Measurements from ENCODE around the gene SHOC2.

Gene SHOC2

DNA sequence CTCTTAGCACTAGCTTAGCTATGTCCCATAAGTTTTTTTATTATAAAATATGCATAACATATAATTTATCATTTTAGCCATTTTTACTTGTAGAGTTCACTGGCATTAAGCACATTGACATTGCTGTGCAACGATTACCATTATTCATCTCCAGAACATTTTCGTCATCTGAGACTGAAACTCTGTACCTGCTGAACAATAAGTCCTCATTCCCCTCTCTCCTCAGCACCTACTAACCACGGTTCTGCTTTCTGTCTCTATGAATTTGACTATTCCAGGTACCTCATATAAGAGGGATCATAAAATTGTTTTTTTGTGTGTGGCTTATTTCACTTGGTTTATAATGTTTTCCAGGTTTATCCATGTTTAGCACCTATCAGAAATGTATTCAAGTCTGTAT lies 64.1 kb downstream of the SHOC2 start:
- DNase-seq (ENCODE audit: low read depth in 2 of 2) = no peak

DNA sequence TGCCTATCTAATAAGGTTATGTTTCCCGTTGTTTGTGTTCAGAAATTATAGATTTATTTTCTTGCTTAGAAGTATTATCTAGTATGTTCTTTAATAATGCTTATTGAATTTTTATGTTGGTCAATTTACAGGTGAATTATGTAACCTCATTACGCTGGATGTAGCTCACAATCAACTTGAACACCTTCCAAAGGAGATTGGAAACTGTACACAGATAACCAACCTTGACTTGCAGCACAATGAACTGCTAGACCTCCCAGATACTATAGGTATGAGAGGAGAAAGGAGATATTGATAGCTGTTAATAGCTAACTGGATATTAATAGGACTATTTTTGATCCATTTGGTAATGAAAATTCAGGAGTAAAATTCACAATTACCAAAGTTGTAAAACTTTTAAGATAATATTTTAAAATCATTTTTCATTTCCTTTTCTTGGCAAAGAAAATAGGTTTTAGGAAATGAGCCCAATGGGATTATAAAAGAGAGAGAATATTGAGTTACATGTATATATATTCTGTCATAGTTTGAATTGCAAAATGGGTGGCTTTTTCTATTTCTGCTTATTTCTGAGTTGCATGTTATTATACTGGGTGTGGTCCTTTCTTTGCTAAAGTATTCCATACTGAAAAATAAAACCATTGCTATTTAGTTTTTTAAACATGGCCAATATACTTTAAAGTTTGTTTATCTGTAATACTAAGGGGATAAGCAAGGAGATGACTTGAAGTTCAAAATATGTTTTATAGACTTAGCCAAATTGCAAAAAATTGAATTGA lies 66.3 kb downstream of the SHOC2 start:
- no peak for DNase-seq (ENCODE audit: low read depth in 2 of 2)

DNA sequence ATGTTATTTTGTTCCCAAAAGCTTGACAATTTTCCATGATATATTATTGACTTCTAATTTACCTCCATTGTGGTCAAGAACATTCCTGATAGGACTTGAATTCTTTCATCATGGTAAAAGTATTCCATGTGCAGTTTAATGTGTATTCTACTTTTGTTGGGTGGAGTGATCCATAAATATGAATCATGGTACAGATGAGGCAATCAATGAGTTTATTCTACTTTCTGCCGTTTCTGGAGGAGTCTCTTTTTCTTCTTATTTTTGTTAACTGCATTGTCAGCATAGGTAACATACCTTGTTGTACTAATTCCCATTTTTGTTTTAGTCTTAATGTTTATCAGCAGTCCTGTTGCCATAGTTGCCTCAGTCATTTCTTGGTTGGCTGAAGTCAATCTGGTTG lies 69.6 kb downstream of the SHOC2 start:
- no peak for DNase-seq (ENCODE audit: low read depth in 2 of 2)

DNA sequence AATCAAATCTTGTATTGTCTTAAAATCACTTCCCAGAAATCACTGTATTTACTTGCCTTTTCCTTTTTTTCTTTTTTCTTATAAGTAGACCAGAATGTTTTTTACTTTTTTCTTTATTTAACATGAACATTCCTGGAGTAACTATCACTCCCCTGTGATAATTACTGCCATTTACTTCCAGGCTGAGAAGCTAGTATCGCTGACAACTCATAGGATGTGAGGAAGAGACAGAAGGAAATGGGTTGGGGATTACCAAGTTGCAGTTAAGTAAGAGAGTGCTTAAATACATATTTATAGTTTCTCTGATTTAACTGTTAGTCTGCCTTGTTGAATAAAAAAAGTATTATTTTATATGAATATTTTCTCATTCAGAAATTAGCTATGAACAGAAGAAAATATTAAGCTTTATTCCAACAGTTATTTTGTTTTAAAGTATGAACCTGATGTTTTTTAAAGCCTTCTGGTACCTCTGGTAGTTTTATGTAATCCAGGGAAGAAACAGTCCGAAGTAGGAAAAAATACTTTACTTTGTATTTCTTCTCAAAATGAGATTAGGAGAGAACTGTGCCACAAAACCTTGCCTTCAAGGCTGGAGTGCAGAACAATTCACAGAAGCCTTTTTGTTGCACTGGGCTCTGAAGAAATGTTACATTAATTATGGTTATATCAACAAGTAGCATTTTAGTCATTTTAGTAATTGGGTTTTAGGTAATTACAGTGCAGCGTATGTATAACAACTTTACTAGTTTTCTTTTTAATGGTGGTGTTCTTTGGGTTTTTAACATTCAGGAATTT lies 72.8 kb downstream of the SHOC2 start:
- no peak for DNase-seq (ENCODE audit: low read depth in 2 of 2)

DNA sequence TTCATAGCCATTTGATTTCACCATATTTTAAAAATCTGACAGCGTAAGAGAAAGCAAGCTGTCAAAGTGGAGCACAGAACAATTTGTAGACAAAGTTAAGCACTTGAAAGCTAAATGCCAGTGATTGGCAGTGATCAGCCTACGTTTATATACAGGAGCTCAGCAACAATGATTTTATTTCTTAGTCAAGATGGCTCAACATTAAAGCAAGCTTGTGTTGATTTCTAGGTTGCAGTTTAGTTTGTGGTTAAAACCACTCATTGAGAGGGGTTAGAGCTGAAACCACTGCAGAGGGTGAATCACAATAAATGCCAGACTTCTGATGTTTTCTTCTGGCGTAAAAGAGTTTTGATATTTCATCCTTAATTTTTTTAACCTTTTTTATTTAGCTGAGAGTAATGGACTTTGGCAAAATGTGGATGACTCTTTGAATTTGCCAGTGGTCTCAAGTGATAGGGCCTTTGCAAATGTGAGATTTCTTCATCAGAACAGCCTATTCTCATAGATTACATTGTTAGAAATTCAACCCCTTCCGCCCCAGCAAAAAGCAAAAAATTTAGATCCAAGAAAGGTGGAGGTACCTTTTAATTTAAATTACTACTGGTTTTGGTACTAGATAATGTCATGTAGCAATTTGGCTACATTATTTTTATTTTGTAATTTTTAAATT lies 73.8 kb downstream of the SHOC2 start:
- peak in 1 of 2 donors; percentile 0 for DNase-seq (ENCODE audit: low read depth in 2 of 2)

DNA sequence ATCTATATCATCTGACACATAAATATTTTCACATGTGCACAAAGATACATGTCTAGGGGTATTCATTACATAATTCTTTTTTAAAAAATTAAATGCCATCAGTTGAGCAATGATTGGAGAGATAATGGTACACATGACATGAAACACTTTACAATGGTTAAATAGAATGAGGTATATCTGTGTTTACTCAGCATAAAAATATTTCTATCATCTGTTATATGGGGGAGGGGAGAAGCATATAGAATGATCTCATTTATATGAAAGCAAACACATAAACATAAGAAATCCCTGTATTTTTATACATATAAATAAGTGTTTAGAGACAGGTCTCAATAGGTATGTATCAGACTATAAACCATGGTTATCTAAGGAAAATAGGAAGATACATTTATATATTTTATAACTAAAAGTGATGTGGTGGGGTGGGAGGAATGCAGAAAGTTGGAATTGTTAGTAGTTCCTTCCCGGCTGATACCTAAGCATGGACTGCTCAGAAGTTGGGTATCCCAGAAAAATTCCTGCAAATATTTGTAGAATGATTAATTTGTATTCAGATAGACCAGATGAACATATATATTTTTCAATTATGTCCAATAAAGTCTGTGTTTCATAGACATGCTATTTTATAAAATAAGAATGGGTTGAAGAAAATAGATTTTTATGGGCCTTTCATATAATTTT lies 75.1 kb downstream of the SHOC2 start:
- DNase-seq (ENCODE audit: low read depth in 2 of 2) = no peak

DNA sequence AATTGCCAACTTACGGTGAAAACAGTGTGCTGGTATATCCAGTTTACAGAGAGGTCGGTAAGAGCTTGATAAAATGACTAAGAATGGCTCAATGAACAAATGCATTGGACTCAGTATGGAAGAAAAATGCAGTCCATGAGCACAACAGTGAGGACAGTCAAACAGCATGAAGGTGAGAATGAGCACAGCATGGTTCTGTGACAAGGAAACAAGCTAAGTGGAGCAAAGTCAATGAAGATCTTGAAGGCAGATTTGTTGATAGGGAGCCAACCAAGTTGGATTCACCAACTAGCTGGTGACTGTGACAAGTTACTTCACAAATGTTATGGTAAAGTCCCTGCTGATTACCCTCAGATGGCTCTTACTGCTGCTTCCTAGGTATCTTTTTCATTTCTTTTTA lies 75.9 kb downstream of the SHOC2 start:
- DNase-seq (ENCODE audit: low read depth in 2 of 2) = no peak

DNA sequence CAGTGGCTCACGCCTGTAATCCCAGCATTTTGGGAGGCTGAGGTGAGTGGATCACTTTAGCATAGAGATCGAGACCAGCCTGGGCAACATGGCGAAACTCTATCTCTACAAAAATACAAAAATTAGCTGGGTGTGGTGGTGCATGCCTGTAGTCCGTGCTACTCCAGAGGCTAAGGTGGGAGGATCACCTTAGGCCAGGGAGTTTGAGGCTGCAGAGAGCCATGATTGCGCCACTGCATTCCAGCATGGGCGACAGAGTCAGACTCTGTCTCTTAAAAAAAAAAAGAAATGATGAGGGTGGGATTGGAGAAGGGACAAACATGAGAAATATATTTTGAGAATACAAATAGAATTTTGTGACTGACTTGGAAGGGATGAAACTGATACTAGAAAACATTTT lies 76.9 kb downstream of the SHOC2 start:
- no peak for DNase-seq (ENCODE audit: low read depth in 2 of 2)

DNA sequence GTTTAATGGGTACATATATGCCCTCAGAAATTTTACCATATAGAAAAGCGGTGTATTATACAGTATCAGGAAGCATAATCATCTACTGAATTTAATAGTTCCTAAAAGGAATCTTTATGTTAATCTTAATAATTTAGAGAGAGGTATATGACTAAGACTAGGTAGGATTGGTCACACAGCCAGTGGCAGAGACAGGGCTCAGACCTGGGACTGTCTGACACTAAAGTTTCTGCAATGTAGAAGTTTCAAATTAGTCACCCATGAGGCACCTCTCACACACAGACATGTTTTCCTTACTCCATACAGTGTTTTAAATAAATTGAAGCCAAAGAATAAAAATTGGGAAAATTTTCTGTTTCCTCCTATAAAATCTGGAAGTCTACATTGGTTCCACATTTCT lies 84.6 kb downstream of the SHOC2 start:
- DNase-seq (ENCODE audit: low read depth in 2 of 2) = no peak

DNA sequence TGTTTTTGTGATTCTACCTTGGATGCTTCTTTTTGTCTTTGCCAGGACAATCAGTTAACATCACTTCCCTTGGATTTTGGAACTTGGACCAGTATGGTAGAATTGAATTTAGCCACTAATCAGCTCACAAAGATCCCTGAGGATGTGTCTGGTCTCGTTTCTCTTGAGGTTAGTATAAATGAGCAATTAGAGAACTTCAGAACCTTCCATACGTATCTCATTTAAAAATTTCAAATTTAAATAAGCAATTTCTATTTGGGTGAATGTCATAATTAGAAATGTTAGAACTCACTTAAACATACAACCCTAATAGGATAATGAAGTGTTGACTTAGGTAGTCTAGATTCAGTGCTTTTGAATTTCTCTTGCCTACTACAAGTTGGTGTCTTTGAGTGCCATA lies 88.1 kb downstream of the SHOC2 start:
- no peak for DNase-seq (ENCODE audit: low read depth in 2 of 2)

DNA sequence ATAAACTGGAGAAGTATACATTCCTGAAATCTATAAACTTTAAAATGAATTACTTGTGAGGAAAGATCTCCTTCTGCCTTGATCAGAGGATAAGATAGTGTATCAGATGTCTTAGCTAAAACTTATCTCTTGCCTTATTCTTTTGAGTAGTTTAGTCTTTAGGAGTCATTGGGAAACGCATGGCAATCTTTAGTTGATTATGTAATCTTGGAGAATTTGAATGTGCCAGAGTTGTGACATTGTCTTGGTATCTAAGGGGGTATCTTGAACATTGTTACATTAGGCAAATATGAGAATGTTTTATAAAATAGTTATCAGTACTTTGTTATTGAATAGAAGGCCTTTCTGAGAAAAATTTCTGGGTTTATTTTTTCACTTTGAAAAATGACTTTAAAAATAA lies 95.8 kb downstream of the SHOC2 start:
- no peak for DNase-seq (ENCODE audit: low read depth in 2 of 2)

DNA sequence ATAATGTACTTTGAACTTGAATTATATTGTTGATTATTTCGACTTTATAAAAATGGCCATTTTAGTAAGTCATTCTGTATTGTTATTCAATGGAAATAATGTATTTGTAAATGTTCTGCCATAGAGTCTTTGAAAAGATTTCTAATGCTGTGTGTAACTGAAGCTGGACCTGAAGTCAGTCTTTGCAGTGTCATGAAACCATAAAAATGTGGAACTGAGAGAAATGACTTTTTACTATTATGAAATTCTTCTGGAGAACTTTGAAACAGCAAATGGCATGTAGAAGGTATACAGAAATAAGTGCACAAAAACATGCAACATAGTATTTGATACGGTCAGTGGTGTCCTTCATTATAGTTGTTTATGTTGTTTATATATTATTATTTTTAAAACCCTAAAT lies 97.7 kb downstream of the SHOC2 start:
- DNase-seq (ENCODE audit: low read depth in 2 of 2) = no peak

DNA sequence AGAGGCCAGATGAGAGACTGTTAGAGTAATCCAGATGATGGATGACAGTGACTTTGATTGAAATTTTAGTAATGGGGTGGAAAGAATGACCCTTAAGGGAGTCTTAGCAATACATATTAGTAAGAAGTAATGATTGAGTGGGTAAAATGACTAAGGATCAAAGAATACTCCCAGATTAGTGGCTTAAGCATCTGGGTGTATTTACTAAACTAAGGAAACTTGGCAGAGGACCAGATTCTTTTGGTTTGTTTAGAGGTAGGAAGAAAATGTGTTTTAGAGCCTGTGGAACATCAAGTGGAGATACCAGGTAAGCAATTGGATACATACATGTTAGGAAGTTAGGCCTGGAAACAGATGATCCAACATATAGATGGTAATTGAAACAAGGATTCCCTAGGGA lies 98.6 kb downstream of the SHOC2 start:
- no peak for DNase-seq (ENCODE audit: low read depth in 2 of 2)

DNA sequence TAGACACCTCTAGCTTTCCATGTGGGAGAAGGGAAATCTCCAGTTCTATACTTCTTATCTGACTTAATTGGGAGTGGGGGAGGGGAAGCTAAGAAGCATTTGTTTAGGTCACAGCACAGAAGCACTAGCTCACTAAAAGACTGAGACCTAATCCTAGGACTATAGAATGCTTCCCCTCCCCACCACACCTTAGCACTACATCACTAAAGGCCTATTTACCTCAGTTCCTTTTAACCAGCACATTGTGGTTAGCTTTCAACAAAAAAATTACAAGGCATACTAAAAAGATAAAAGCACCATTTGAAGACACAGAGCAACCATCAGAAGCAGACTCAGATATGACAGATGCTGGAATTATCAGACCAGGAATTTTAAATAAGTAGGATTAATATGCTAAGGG lies 103.7 kb downstream of the SHOC2 start:
- no peak for DNase-seq (ENCODE audit: low read depth in 2 of 2)

DNA sequence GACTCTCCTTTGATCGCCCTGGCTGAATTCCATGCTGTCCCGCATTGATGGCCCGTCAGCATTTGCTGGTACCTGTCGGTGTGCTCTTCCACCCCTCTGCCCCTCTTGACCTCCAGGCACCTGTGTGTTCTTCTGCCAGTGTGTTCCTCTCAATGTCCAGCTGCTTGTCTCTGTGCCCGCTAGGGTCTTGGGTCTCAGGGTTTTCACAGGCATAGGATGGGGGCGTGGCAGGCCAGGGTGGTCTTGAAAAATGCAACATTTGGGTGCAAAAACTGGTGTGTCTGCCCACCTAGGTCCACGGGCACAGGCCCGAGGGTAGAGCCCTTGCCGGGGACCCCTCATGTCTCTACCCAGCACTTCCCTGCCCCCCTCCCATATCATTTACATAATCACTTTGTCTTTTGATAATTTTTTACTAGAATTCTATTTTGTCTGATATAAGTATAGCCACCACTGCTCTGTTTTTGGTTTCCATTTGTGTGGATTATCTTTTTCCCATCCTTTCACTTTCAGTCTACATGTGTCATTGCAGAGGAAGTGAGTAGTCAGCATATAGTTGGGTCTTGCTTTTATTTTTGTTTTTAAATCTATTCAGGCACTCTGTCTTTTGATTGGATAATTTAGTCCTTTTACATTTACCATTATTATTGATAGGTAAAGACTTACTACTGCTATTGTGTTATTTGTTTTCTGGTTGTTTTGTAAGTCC lies 110.8 kb downstream of the SHOC2 start:
- DNase-seq (ENCODE audit: low read depth in 2 of 2) = no peak

DNA sequence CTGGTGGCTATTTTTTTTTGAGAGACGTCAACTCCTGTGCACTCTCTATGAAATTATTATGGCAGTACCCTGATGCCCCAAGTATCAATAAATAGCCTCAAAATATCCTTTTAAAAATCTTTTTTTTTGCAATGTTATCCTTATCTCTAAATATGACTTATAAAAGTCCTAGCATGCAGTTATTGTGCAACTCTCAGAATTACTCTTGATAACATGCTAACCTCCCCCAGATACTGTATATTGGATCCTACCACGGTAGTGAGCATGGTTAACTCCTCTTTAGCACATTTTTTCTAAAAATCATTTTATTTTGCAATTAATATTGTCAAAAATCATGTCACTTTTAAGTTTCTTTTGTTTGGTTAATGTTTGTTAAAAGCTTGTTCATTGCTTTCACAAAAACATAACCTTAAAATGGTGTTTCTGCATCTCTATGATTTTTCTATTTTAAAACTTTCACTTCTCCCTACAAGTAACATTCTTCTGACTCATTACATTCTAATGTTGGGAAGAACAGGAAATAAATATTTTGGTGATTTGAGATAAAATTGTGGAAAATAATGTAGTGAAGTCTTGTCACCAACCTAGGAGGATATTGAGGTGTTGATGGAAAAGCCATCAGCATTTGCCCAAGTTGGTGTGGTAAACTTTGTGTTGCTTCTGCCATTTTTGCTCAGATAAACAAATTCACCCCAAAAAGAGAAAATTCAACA lies 115.3 kb downstream of the SHOC2 start:
- DNase-seq (ENCODE audit: low read depth in 2 of 2) = no peak

DNA sequence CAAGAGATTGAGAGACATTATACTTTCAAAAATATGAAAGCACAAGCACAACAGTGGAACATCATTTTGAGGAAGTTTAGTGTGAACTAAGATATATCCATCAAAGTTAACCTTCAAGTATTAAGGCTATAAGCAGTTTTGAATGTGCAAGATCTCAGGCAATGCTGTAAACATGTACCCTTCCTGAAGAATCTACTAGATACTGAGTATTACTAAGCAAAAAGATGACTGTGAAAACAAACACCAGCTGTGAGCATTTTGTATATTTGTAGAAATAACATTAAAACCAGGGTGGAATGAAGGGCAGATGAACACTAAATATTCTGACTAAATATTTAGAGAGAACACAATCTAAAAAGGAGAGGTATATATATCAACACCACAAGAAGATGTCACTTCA lies 116.1 kb downstream of the SHOC2 start:
- DNase-seq (ENCODE audit: low read depth in 2 of 2) = no peak

DNA sequence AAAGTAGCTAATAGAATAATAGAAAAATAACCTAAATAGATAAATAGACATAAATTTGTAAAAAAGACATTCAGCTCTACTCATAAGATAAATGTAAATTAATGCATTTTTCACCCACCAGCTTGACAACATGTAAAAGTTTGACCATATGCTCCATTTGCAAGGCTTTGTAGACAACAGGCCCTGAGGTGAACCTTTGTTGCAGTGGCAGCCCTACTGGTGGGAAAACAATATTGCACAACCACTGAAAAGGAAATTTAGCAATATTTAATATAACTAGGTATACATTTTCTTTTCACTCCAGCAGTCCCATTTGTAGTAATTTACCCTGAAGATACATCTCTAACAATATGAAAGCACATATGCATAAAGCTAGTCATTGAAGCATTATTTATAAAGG lies 118.5 kb downstream of the SHOC2 start:
- DNase-seq (ENCODE audit: low read depth in 2 of 2) = no peak

DNA sequence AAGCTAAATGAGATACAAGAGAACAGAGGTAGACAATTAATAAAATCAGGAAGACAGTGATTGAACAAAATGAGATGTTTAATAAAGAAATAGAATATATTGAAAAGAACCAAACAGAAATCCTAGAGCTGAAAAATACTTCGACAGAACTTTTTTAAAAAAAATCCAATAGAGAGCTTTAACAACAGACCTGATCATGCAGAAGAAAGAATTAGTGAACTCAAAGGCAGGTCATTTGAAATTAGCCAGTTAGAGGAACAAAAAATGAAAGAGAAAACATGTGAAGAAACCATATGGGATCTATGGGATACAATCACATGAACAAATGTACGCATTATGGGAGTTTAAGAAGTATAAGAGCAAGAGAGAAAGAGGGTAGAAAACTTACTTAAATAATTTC lies 120.1 kb downstream of the SHOC2 start:
- no peak for DNase-seq (ENCODE audit: low read depth in 2 of 2)

DNA sequence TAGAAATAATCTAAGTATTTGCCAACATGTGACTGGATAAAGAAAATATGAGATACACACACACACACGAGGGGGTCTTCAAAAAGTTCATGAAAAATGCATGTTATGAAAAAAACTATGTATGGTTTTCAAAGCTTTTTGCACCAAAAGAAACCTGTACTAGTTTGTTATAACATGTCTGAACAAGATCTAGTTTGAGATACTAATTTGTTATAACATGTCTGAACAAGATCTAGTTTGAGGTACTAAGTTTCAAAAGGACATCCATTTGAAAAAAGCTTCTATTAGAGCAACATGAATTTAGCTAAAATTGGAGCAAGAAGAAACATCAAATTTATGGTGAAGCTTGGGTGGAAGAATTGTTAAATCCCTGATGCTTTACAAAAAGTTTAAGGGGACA lies 137.6 kb downstream of the SHOC2 start:
- no peak for DNase-seq (ENCODE audit: low read depth in 2 of 2)
